Islet precursor cell (in vitro differentiated cells): ENCODE results near the gene HLA-DMB.

Experiments
- DNase-seq: peaks from one replicate; pipeline ENCODE4 v3.0.0-alpha.2; 2018

Gene HLA-DMB

DNA sequence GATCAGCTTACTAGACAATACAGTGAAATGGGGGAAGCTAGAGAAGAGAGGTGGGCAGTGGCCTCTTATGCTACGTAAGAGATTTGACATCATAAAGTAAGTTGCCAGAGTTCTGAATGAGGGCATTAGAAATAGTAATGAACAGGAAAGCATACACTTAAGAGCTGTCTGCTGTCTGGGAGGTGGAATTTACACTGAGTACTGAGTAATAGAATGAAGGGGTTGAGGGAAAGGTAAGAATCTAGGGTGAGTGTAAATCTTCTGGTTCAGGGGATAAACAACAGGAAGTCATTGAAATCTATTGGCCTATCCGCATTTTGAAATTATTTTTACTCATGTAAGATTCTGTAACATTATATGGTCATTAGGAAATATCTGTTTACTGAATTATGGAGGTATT, 35.8 kb downstream of the HLA-DMB start:
- DNase-seq = no peak

DNA sequence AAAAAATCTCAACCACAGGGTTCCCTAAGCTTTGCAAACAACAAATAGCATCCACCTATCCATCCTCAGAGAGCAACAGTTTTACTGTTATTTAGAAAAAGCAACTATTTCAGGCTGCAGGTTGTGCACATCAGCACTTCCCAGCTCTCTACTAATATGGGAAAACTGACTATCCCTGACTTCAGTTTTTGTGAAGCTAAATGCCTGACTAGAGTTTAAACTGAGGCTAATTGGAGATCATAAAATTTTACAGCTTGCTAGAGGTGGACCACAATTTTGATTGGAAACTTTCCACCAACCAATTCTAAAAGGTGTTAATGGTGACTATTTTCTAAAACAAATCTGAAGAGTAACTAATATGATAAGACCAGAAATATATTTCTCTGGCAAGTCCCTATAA, 36.9 kb downstream of the HLA-DMB start:
- DNase-seq = no peak

DNA sequence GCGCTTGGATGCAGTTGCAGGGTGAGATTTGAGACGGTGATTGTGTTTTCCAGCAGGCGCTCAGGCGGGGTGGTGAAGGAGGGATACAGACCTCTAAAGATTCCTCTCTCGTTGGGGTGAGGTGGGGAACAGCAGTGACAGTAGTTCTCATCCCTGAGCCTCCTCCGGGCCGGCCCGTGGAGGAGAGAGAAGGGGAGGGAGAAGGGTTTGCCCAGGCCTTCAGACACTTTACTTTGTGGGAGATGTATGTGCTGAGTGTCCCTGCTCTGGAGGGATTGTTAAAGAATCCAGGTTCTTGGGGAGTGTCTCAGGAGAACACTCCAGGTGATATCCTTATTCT, 45.9 kb downstream of the HLA-DMB start:
- DNase-seq = no peak

DNA sequence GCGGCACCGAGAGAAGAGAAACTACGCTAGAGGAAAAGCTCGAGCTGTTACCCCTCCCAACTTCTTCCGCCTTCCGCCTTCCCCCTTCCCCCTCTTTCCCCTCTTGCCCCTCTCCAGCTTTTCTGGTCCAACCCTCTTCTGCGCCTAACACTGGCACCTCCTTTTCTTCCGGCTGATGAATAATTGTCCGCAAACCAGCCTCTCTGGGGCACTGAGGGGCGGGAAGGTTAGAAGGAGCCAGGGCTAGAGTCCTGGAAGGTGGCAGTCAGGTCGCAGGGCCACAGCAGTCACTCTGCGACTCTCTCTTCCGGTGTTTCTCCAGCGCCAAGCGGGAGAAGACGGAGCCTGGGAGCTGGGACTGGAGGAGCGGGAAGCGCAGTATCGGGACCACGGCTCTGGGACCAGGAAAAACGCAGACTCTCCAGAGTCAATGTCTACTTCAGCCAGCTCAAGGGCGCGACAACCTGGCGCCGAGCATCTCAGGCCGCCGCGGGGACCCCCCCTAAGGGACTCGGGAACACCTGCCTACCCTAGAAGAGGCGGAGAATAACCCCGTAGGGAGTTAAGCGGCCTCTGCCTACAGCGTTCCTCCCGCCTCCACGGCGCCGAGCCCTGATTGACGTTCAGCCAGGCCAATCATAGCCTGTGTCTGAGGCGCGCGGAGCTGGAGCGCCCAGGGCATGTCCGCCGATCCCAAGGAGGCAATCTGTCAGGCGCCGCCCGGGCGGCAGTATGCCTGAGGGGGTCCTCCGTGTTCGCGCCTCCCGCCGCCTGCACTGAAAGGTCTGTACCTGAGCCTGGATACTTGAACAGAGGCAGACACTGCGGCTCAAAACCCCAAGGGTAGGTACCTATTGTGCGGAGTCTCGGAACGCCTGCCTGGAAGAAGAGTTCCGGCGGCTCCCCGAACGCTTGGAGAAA, 46.5 kb downstream of the HLA-DMB start:
- DNase-seq = peak; percentile 97

GRCh38 chr6:32890831-32891230, 50.0 kb downstream of the HLA-DMB start:
- DNase-seq = no peak

GRCh38 chr6:32889533-32889932, 51.3 kb downstream of the HLA-DMB start:
- no peak for DNase-seq

GRCh38 chr6:32888576-32888975, 52.3 kb downstream of the HLA-DMB start:
- no peak for DNase-seq

DNA sequence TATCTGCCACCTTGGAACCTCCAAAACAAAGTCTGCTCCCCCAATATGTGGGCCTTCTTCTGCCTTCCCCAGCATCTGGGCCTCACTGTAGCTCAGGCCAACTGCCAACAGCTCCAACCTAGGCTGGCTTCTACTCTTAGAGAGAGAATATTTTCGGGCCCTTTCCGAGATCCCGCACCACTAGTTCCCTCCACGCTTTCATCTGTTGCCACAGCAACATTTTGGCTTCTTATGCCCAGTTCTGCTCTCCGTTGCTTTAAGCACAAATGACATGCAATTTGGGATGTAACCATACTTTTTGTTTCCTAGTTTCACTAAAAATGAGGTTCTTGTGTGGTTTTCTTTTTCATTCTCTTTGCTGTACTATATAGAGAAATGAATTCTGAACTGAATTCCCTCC, 53.2 kb downstream of the HLA-DMB start:
- no peak for DNase-seq

DNA sequence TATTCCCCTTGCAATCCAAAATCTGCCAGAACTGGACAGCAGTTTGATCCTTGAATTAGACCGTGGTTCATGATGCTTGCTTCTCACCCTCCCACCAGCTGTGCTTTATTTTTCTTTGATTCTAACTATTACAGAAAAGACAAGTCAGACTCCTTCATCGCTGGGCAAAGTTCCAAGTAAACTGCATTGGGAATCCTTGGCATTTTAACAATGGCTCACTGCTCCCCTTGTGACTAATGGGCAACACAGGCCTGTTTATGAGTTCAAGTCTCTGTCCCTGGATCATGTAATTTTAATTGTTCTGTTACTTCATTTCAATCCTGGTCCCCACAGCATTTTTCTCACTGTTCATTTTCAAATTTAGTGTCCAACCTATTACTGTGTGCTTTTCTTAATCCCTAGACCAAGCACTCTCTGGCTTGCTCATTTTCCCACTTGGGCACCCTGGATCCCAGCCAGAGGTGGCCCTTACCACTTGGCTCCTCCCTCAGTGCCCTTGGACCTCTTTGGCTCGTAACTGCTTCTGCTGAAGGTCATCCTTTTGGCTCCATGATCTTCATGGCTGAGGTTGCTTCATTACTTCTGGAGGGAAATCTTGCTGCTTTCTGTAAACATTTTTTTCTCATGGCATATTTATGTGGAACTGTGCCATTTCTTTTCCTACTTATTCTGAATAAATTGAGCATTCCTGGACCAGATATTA, 54.0 kb downstream of the HLA-DMB start:
- no peak for DNase-seq

- DNase-seq = no peak
Measured at GRCh38 chr6:32885698-32886286, 55.0 kb downstream of the HLA-DMB start.
